Stomach (tissue), 9 donors: ENCODE measurements around the gene TAF1B. TPM values are rescaled to one million over a fixed set of nuclear protein-coding genes. Genes with fewer than 3 reads are reported as not detected.

Source experiments
- DNase-seq, 2 donors: peaks; one replicate each; pipeline versions ENCODE4 v3.0.0 to v3.0.0-alpha.2; 2013 to 2019
- H3K27ac ChIP-seq, 5 donors: fragments of 200-600 bp in 4 of 5; sonication (generic) in 4 of 5; one replicate each; pipeline ENCODE4 v1.5.1; 2013 to 2019; ENCODE audit warnings: mild to moderate bottlenecking in 1 of 5, moderate library complexity in 1 of 5
- H3K27me3 ChIP-seq, 3 donors: fragments of 200-600 bp; sonication (generic); one replicate each; pipeline ENCODE4 v1.5.1; 2017 to 2019; ENCODE audit warnings: mixed run types in 1 of 3
- H3K36me3 ChIP-seq, 4 donors: fragments of 200-600 bp; sonication (generic); 1 replicate in 3 of 4; 2 replicates in 1 of 4; pipeline ENCODE4 v1.5.1; 2016 to 2019
- H3K4me1 ChIP-seq, 4 donors: fragments of 200-600 bp; sonication (generic); one replicate each; pipeline ENCODE4 v1.5.1; 2016 to 2019
- H3K4me3 ChIP-seq, 4 donors: fragments of 200-600 bp; sonication (generic) in 3 of 4; one replicate each; pipeline ENCODE4 v1.5.1; 2016 to 2019; ENCODE audit warnings: mild to moderate bottlenecking in 1 of 4
- H3K9me3 ChIP-seq, 4 donors: fragments of 200-600 bp; sonication (generic); one replicate each; pipeline ENCODE4 v1.5.1; 2016 to 2019
- CTCF ChIP-seq, 7 experiments: fragments of 450-650 bp in 4 of 7; fragments of 200-600 bp in 3 of 7; sonication (generic) in 3 of 7; IDR thresholded peaks; one replicate each; pipeline ENCODE4 v1.5.1; 2016 to 2019; ENCODE audit warnings: antibody characterized with exemption in 7 of 7, control low read depth in 2 of 7, mild to moderate bottlenecking in 1 of 7
- EP300 ChIP-seq: sonication (generic); formaldehyde crosslinking; IDR thresholded peaks from one replicate; pipeline ENCODE4 v1.6.1; 2017; ENCODE audit warnings: antibody characterized with exemption
- POLR2A ChIP-seq, 4 donors: fragments of 450-650 bp; IDR thresholded peaks; one replicate each; pipeline ENCODE4 v1.6.1; 2016; ENCODE audit warnings: antibody characterized with exemption in 4 of 4, control low read depth in 2 of 4, mild to moderate bottlenecking in 1 of 4, moderate library complexity in 1 of 4
- POLR2AphosphoS5 ChIP-seq, 3 donors: sonication (generic); formaldehyde crosslinking; IDR thresholded peaks; one replicate each; pipeline ENCODE4 v1.6.1; 2016; ENCODE audit warnings: antibody characterized with exemption in 3 of 3
- WGBS, 5 donors: extraction: QIAGEN DNeasy Blood & Tissue Kit in 3 of 5; methylation state at CpG; one replicate each; pipeline versions ENCODE4 v1.1.5 to v1.1.7; 2013 to 2018; 5-methylcytosine and 5-hydroxymethylcytosine counted together
- intact Hi-C: fragments of 100-400 bp; cut with DNase I; formaldehyde crosslinking; loops from one replicate; pipeline ENCODE4 v1.15.1; 2023; ENCODE audit warnings: low total_unique reads
- polyA plus RNA-seq, 3 donors: library from polyadenylated mRNA; stranded (reverse); fragments of 200-250 nt; gene quantifications; one replicate each; pipeline ENCODE4 v1.2.3, GENCODE V29; 2013
- total RNA-seq, 5 donors: library from RNA; depleted of rRNA; stranded (reverse); fragments of >200 nt; gene quantifications; one replicate each; pipeline versions ENCODE4 v1.1.0 to v1.2.3, GENCODE V29; 2014 to 2016
- donor health status: healthy with polysubstance abuse.
- donor health status: Bipolar disorder and iron deficiency.
- donor health status: healthy.

The TAF1B gene
- total and polyA plus RNA-seq, 8 donors, result 3.8 to 34.6 (median 6.4) TPM

DNA sequence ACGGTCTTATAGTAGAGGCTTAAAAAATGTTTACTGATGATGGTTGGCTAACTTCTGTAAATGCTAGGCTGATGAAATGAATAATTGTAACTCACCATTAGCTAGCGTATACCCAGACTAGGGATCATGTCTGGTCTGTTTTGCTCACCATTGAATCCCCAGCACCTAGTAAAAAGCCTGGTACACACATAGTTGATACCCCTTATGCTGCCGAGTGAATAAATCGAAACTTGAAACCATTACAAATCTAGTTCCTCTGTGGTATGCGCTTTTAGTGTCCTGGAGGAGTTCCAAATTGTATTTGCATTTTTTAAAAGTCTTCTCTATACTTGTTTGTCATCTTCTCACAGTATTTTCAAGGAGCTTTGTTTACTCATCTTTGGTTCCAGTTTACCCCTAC lies 1.3 kb downstream of the TAF1B start:
- H3K9me3 ChIP-seq, result no peaks in the 10 kb centered on the region
- 21 to 46% (median 32%) methylated on average over 5 of the region's 5 CpGs for WGBS, 5 donors
- H3K36me3 ChIP-seq, result peaks cover 9 to 27% (median 23%) of the 10 kb centered on the region in 4 donors
- H3K4me1 ChIP-seq, result peaks cover 16 to 41% (median 29%) of the 10 kb centered on the region in 4 donors
- peak overlapping the region in 3 of 5 donors; percentile 23 to 88 (median 55) for H3K27ac ChIP-seq
- H3K4me3 ChIP-seq, result peak overlapping the region; percentile 71 to 77 (median 76)
- peak in 1 of 2 donors; percentile 14 for DNase-seq
- H3K27me3 ChIP-seq, result no peaks in the 10 kb centered on the region
- intact Hi-C loops, result loop anchor here (10.0 kb wide), 1 partner anchor 110 kb away; the partner anchor contains the start of gene GRHL1
- no peak for TF ChIP-seq POLR2A (IDR thresholded peaks at IDR 0.05)
- TF ChIP-seq POLR2AphosphoS5 (IDR thresholded peaks at IDR 0.05), result no peak
- TF ChIP-seq EP300, result no peak
- TF ChIP-seq CTCF (IDR thresholded peaks at IDR 0.05), result no peak

GRCh38 chr2:9846554-9846953 lies 3.3 kb downstream of the TAF1B start:
- intact Hi-C loops, result loop anchor here (10.0 kb wide), 1 partner anchor 108 kb away; the partner anchor contains the start of gene GRHL1
- Histone ChIP-seq H3K27ac (peak overlapping the region in 3 of 5 donors; percentile 1 to 48 (median 33)), H3K36me3 (peaks cover 9 to 47% (median 43%) of the 10 kb centered on the region in 4 donors), H3K27me3 (no peaks in the 10 kb centered on the region), H3K4me3 (no peak overlapping the region), H3K9me3 (no peaks in the 10 kb centered on the region), H3K4me1 (peaks cover 16 to 41% (median 29%) of the 10 kb centered on the region in 4 donors)
- peak in 1 of 2 donors; percentile 12 for DNase-seq
- no peak for TF ChIP-seq POLR2A (IDR thresholded peaks at IDR 0.05)
- TF ChIP-seq POLR2AphosphoS5 (IDR thresholded peaks at IDR 0.05), result no peak
- no peak for TF ChIP-seq EP300
- TF ChIP-seq CTCF (IDR thresholded peaks at IDR 0.05), result no peak

- Histone ChIP-seq H3K27ac (no peak overlapping the region), H3K4me1 (peaks cover 16 to 41% (median 29%) of the 10 kb centered on the region in 4 donors), H3K9me3 (no peaks in the 10 kb centered on the region), H3K27me3 (no peaks in the 10 kb centered on the region), H3K4me3 (no peak overlapping the region), H3K36me3 (peaks cover 14 to 53% (median 48%) of the 10 kb centered on the region in 4 donors)
- 79 to 86% (median 80%) methylated on average over 4 of the region's 4 CpGs for WGBS, 5 donors
- intact Hi-C loops, result loop anchor here (10.0 kb wide), 1 partner anchor 108 kb away; the partner anchor contains the start of gene GRHL1
- DNase-seq, result no peak
- TF ChIP-seq EP300 (no peak), CTCF (IDR thresholded peaks at IDR 0.05) (no peak), POLR2AphosphoS5 (IDR thresholded peaks at IDR 0.05) (no peak), POLR2A (IDR thresholded peaks at IDR 0.05) (no peak)
Measured at GRCh38 chr2:9847140-9847539, 3.9 kb downstream of the TAF1B start.

DNA sequence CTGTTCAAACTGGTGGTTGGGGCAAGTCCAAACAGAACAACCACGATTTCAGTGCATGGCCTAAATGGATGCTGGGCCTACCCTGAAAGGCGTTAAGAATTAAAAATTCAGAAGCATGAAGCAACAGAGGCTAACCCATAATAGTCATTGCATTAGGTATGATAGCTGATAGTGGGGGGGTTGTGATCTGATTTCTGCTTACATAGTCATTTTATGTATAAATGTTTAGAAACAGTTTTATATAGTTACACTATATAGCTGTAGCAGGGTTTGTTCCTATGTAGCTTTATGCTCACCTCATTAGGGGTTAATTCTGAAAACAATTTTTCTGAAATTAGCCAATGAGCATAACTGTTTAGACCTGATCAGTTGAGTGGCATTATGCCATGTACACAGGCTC lies 9.6 kb downstream of the TAF1B start:
- 90 to 95% (median 93%) methylated on average over 2 of the region's 2 CpGs for WGBS, 5 donors
- intact Hi-C loops, result no loop called here
- DNase-seq, result no peak
- H3K27me3 ChIP-seq, result no peaks in the 10 kb centered on the region
- no peak overlapping the region for H3K4me3 ChIP-seq
- TF ChIP-seq CTCF (IDR thresholded peaks at IDR 0.05) (no peak), POLR2A (IDR thresholded peaks at IDR 0.05) (no peak), EP300 (no peak), POLR2AphosphoS5 (IDR thresholded peaks at IDR 0.05) (no peak)
- H3K36me3 ChIP-seq, result peaks cover 29 to 89% (median 88%) of the 10 kb centered on the region in 4 donors
- H3K27ac ChIP-seq, result no peak overlapping the region
- H3K9me3 ChIP-seq, result peaks cover 0 to 7% (median 0%) of the 10 kb centered on the region in 4 donors
- no peaks in the 10 kb centered on the region for H3K4me1 ChIP-seq
